Right lobe of liver (tissue), 6 donors: ENCODE measurements around the gene ANXA3. TPM values are rescaled to one million over a fixed set of nuclear protein-coding genes. Genes with fewer than 3 reads are reported as not detected.

Source experiments
- ATAC-seq, 4 donors: fragments of 200-7000 bp; cut with Tn5 transposase; one replicate each; pipeline ENCODE4 v1.9.1; 2020; ENCODE audit warnings: mild to moderate bottlenecking in 4 of 4, moderate library complexity in 4 of 4
- DNase-seq, 3 donors: peaks; one replicate each; pipeline ENCODE4 v3.0.0-alpha.2; 2020
- H3K27ac ChIP-seq, 3 donors: fragments of 200-600 bp; one replicate each; pipeline ENCODE4 v1.8.0; 2022
- H3K27me3 ChIP-seq, 2 donors: fragments of 200-600 bp; one replicate each; pipeline ENCODE4 v1.8.0; 2022
- H3K36me3 ChIP-seq, 4 donors: fragments of 200-600 bp; sonication (generic) in 1 of 4; one replicate each; pipeline versions ENCODE4 v1.5.1 to v1.8.0; 2017 to 2022; ENCODE audit warnings: control low read depth in 1 of 4
- H3K4me1 ChIP-seq, 4 donors: fragments of 200-600 bp; sonication (generic) in 1 of 4; one replicate each; pipeline versions ENCODE4 v1.5.1 to v1.8.0; 2017 to 2022; ENCODE audit warnings: control low read depth in 1 of 4
- H3K4me3 ChIP-seq, 3 donors: fragments of 200-600 bp; one replicate each; pipeline ENCODE4 v1.8.0; 2022
- H3K9me3 ChIP-seq, 4 donors: fragments of 200-600 bp; sonication (generic) in 1 of 4; one replicate each; pipeline versions ENCODE4 v1.5.1 to v1.8.0; 2017 to 2022; ENCODE audit warnings: control low read depth in 1 of 4
- POLR2A ChIP-seq: fragments of 450-650 bp; IDR thresholded peaks from one replicate; pipeline ENCODE4 v1.6.1; 2017; ENCODE audit warnings: antibody characterized with exemption, mild to moderate bottlenecking
- WGBS: methylation state at CpG from one replicate; pipeline ENCODE4 v1.1.6; 2018; ENCODE audit warnings: low coverage, low lambda C conversion rate; ENCODE audit not compliant: insufficient coverage; ENCODE audit errors: missing lambda C conversion rate; 5-methylcytosine and 5-hydroxymethylcytosine counted together
- intact Hi-C, 2 donors: fragments of 100-400 bp; cut with DNase I; formaldehyde crosslinking; loops; one replicate each; pipeline versions ENCODE4 v1.11.2 to v1.14.1; 2022
- total RNA-seq, 6 experiments: library from RNA; depleted of rRNA in 2 of 6; stranded (reverse); fragments of >200 nt in 2 of 6; fragmentation: NEBNext Ultra II Directional in 3 of 6; extraction: Animal tissue kit (Norgen Biotek cat#: 25700) in 3 of 6; gene quantifications; one replicate each; pipeline versions ENCODE4 v1.1.0 to v1.2.4, GENCODE V29; 2016 to 2023
- TF ChIP-seq, protein P1 (sequence below), 4 donors: fragments of 200-600 bp in 3 of 4; fragments of 450-650 bp in 1 of 4; IDR thresholded peaks; one replicate each; pipeline versions ENCODE4 v1.5.1 to v1.8.0; 2016 to 2022; ENCODE audit warnings: antibody characterized with exemption in 4 of 4, mild to moderate bottlenecking in 2 of 4
- donor health status: DM: no; HTN: yes; CAD: no.
- donor health status: DM: no; HTN: no; CAD: no.
- donor health status: DM: no; HTN: no; CAD: no.
- donor health status: DM: no; HTN: yes; CAD: no.
- donor health status: DM: no; HTN: yes; CAD: no.

Gene ANXA3
- total RNA-seq, 6 experiments from 2014 or later, result 0.95 to 3.4 (median 2.0) TPM

DNA sequence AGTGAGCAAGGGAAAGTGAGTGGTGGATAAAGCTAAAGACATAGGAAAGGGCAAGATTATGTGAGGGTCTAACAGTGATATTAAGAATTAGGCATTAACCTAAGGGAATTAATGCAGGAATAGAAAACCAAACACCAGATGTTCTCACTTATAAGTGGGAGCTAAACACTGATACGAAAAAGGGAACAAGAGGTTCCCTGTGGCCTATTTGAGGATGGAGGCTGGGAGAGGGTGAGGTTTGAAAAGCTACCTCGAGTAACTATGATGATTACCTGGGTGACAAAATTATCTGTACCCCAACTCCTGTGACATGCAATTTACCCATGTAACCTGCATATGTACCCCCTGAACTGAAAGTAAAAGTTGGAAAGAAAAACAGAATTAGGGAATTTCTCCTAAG lies 79.0 kb downstream of the ANXA3 start:
- Histone ChIP-seq H3K4me3 (no peak overlapping the region), H3K4me1 (peaks cover 0 to 14% (median 4%) of the 10 kb centered on the region in 4 donors), H3K36me3 (no peaks in the 10 kb centered on the region), H3K27me3 (no peaks in the 10 kb centered on the region), H3K27ac (peak overlapping the region in 1 of 3 donors; percentile 10), H3K9me3 (no peaks in the 10 kb centered on the region)
- no peak for TF ChIP-seq POLR2A
- TF ChIP-seq, protein P1, sequence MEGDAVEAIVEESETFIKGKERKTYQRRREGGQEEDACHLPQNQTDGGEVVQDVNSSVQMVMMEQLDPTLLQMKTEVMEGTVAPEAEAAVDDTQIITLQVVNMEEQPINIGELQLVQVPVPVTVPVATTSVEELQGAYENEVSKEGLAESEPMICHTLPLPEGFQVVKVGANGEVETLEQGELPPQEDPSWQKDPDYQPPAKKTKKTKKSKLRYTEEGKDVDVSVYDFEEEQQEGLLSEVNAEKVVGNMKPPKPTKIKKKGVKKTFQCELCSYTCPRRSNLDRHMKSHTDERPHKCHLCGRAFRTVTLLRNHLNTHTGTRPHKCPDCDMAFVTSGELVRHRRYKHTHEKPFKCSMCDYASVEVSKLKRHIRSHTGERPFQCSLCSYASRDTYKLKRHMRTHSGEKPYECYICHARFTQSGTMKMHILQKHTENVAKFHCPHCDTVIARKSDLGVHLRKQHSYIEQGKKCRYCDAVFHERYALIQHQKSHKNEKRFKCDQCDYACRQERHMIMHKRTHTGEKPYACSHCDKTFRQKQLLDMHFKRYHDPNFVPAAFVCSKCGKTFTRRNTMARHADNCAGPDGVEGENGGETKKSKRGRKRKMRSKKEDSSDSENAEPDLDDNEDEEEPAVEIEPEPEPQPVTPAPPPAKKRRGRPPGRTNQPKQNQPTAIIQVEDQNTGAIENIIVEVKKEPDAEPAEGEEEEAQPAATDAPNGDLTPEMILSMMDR (IDR thresholded peaks at IDR 0.05), result no peak
- DNase-seq (no peak), ATAC-seq (peak in 1 of 4 donors; percentile 11)
- intact Hi-C loops, result no loop called here
- 88% methylated on average over 2 of the region's 2 CpGs for WGBS

DNA sequence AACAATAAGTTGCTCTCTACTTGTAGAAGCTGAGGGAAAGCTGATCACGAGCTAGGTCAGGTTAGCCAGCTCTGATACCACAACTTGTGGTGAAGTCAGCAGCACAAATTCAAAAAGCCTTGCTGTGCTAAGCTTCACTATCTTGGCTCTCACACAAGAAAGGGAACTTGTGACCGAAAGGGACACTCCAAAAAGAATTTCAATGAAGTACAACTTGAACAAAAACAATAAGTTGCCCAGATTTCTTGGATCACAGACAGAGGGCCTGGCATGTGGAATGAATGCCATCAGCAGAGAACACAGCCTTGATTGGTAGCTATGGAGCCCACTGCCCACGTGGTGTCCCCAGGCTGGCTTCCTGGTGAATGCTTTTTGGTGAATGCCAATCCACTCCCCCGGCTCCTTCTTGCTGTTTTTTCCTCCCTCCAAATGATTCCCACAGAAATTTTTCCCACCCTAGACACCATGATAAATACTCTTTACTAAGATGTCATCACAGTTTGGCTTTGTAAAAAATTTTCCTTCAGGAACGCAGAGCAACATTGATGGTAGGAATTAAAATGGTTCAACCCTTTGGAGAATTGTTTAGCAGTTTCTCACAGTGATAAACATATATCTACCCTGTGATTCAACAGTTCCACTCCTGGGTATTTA lies 82.6 kb downstream of the ANXA3 start:
- WGBS, result 60% methylated on average over 5 of the region's 5 CpGs
- Histone ChIP-seq H3K4me1 (no peaks in the 10 kb centered on the region), H3K36me3 (no peaks in the 10 kb centered on the region), H3K4me3 (no peak overlapping the region), H3K27me3 (no peaks in the 10 kb centered on the region), H3K27ac (no peak overlapping the region), H3K9me3 (no peaks in the 10 kb centered on the region)
- DNase-seq, result no peak
- ATAC-seq, result peak in 2 of 4 donors; percentile 32 to 56
- TF ChIP-seq, protein P1 (IDR thresholded peaks at IDR 0.05), result no peak
- no peak for TF ChIP-seq POLR2A
- intact Hi-C loops, result no loop called here

DNA sequence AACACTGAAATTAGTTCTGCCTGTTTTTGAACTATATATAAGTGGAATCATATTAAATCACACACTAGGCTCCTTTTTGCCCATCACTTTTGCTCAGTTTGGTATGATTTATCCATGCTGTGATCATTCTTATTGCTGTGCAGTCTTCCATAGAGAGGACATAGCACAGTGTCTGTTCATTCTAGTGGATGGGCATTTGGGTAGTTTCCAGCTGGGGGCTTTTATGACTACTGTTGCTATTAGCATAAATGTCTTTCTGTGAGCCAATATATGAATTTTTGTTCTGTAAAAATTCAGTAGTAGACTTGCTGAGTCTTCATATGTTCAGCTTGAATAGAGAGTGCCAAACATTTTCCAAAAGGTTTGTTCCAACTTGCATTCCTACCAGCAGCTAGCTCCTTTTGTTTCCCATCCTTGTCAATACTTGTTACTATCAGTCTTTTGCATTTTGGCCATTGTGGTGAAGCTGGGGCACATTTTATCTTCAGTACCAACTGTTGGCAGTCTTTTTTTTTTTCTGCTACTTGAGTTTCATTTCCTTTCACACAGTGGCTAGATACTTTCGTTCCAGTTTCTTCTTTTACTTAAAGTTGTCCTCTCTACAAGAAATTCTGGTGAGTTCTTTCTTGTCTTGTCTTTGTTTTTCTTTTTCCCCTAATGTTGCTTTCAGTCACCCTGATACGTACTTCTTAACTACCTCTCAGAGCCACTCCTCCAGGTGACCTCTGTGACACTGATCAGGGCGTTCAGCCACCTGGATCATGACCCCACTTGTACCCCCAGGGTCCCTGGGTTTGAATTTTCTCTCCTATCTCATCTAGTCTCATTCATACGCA lies 87.0 kb downstream of the ANXA3 start:
- Histone ChIP-seq H3K4me3 (no peak overlapping the region), H3K4me1 (no peaks in the 10 kb centered on the region), H3K9me3 (no peaks in the 10 kb centered on the region), H3K36me3 (no peaks in the 10 kb centered on the region), H3K27ac (no peak overlapping the region), H3K27me3 (no peaks in the 10 kb centered on the region)
- 66% methylated on average over 2 of the region's 4 CpGs for WGBS
- DNase-seq (no peak), ATAC-seq (peak in 1 of 4 donors; percentile 32)
- intact Hi-C loops, result no loop called here
- TF ChIP-seq, protein P1 (IDR thresholded peaks at IDR 0.05), result no peak
- TF ChIP-seq POLR2A, result no peak

DNA sequence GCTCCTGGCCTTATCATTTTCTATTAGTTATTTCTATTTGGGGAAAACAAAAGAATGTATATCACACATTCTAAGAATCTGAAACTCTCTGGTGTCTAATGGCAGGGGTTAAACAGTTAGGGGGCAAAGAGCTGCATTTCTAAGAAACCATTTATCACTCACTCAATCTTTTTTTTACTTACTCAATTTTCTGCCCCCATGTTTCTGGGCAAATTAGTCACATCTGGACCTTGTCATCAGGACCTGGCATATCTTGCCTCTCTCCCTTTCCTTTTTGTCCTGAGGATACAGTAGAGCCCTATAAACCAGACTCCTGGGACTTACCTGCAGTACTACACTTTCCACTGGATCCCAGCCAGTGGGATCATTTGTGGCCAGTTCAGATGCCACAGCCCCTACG lies 89.1 kb downstream of the ANXA3 start:
- WGBS, result 43% methylated on average over 1 of the region's 1 CpG
- no peak for TF ChIP-seq POLR2A
- TF ChIP-seq, protein P1 (IDR thresholded peaks at IDR 0.05), result no peak
- Histone ChIP-seq H3K27ac (no peak overlapping the region), H3K27me3 (no peaks in the 10 kb centered on the region), H3K4me3 (no peak overlapping the region), H3K4me1 (peaks cover 0 to under 1% (median 0%) of the 10 kb centered on the region in 4 donors), H3K9me3 (no peaks in the 10 kb centered on the region), H3K36me3 (no peaks in the 10 kb centered on the region)
- DNase-seq, result no peak
- ATAC-seq, result no peak
- intact Hi-C loops, result no loop called here
